Upper lobe of right lung (tissue), 1 donor: ENCODE data around the gene ATE1. TPM values are rescaled to one million over a fixed set of nuclear protein-coding genes. Genes with fewer than 3 reads are reported as not detected.

Source experiments
- ATAC-seq: fragments of 200-7000 bp; cut with Tn5 transposase; one replicate; pipeline ENCODE4 v1.9.1; 2020; ENCODE audit warnings: mild to moderate bottlenecking, moderate library complexity
- DNase-seq: peaks from one replicate; pipeline ENCODE4 v3.0.0-alpha.2; 2020
- H3K27ac ChIP-seq: fragments of 200-600 bp; one replicate; pipeline ENCODE4 v1.8.0; 2022
- H3K27me3 ChIP-seq: fragments of 200-600 bp; one replicate; pipeline ENCODE4 v1.8.0; 2022; ENCODE audit warnings: mild to moderate bottlenecking
- H3K36me3 ChIP-seq: fragments of 200-600 bp; one replicate; pipeline ENCODE4 v1.8.0; 2022
- H3K4me1 ChIP-seq: fragments of 200-600 bp; one replicate; pipeline ENCODE4 v1.8.0; 2022
- H3K4me3 ChIP-seq: fragments of 200-600 bp; one replicate; pipeline ENCODE4 v1.8.0; 2022; ENCODE audit warnings: mild to moderate bottlenecking
- H3K9me3 ChIP-seq: fragments of 200-600 bp; one replicate; pipeline ENCODE4 v1.8.0; 2022
- intact Hi-C: fragments of 100-400 bp; cut with DNase I; formaldehyde crosslinking; loops from one replicate; pipeline ENCODE4 v1.11.0; 2022
- total RNA-seq: library from RNA; stranded (reverse); fragmentation: NEBNext Ultra II Directional; extraction: Animal tissue kit (Norgen Biotek cat#: 25700); gene quantifications from one replicate; pipeline ENCODE4 v1.2.1, GENCODE V29; 2021
- TF ChIP-seq, protein P1 (sequence below): fragments of 200-600 bp; IDR thresholded peaks from one replicate; pipeline ENCODE4 v1.8.0; 2022; ENCODE audit warnings: antibody characterized with exemption
- donor health status: DM: no; HTN: yes; CAD: no; lungs with severe emphysema.

Gene ATE1
- total RNA-seq, 1 donor from 2014 or later = 26.6 TPM

DNA sequence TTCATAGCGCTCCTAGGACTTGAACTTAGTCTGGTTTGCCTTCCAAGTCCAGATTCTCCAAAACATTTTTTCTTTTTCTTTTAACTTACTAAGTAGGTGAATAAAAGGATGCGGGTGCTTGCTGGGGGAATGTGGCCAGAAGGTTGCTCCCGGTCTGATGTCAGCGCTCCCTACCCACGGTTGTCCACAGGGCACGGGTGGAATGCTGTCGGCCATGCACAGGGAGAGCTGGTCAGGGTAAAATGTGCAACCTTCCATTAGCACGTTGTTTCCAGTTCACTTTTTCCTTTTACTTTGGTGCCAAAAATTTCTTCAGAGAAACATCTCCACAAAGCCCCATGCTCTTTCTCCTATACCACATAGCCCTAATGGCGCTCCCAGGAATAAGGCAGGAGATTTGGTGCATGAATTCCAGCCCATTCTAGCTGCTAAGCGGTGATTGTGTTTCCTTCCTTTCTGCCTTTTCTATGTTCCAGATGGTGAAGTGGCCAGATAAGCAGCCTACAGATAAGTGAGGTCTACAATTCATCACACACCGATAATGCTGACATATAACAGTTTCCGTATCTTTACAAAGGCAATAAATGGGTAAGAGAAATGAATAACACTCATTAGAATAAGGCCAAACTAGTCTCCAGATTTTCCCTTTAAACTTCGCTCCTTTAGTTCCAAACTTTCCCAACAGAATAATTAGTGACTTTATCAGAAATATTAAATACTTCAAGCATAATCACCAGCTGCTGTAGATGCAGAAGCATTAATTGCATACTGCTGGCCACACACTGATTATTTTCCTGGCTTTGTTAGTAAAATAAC lies 191.3 kb downstream of the ATE1 start:
- DNase-seq = no peak
- no peak overlapping the region for H3K4me3 ChIP-seq
- ATAC-seq = no peak
- intact Hi-C loops = loop anchor here (10.0 kb wide), 1 partner anchor 802 kb away; no protein-coding TSS in a partner anchor
- peaks cover 7% of the 10 kb centered on the region for H3K27me3 ChIP-seq
- H3K4me1 ChIP-seq = no peaks in the 10 kb centered on the region
- TF ChIP-seq, protein P1, sequence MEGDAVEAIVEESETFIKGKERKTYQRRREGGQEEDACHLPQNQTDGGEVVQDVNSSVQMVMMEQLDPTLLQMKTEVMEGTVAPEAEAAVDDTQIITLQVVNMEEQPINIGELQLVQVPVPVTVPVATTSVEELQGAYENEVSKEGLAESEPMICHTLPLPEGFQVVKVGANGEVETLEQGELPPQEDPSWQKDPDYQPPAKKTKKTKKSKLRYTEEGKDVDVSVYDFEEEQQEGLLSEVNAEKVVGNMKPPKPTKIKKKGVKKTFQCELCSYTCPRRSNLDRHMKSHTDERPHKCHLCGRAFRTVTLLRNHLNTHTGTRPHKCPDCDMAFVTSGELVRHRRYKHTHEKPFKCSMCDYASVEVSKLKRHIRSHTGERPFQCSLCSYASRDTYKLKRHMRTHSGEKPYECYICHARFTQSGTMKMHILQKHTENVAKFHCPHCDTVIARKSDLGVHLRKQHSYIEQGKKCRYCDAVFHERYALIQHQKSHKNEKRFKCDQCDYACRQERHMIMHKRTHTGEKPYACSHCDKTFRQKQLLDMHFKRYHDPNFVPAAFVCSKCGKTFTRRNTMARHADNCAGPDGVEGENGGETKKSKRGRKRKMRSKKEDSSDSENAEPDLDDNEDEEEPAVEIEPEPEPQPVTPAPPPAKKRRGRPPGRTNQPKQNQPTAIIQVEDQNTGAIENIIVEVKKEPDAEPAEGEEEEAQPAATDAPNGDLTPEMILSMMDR = no peak
- H3K9me3 ChIP-seq = no peaks in the 10 kb centered on the region
- H3K36me3 ChIP-seq = no peaks in the 10 kb centered on the region
- no peak overlapping the region for H3K27ac ChIP-seq

DNA sequence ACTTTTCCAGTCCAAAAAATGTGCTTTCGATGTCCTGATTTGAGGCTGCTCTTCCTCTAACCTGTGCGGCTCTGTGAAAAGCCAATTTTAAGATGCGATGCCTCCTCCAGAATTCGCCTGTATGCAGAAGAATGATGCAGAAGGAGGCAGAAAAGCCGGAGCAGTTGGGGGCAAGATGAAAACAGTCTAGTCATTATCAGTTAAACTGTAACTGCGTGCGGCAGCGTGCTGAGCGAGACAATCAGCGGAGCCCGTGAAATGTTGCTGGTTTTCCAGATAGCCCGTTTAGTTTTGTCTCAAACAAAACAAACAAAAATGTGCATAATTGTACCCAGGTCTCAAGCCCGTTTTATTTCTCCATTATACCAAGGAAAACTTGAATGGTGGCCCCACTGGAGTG lies 192.6 kb downstream of the ATE1 start:
- Histone ChIP-seq H3K9me3 (no peaks in the 10 kb centered on the region), H3K36me3 (no peaks in the 10 kb centered on the region)
- intact Hi-C loops = loop anchor here (10.0 kb wide), 1 partner anchor 800 kb away; no protein-coding TSS in a partner anchor

DNA sequence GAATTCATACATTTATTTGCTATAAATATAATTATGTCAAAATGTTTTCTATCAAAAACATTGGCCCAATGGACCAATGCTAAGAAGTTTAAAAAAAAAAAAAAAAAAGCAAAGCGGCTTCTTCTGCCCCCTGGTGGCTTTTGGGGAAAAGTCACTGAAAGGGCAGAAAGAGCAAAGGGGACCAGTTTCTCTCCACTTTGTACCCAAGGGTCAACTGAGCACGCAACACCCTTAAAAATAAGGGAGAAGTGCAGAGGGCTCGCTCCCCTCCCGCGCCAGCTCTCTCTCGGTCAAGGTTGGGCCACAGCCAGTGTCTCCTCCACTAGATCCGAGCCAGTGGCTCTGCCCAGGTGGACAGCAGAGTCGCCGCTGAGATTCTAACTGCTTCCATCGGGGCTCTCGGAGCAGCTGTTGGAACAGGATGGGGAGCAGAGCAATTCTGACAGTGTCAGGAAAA lies 193.2 kb downstream of the ATE1 start:
- ATAC-seq (peak; percentile 29), DNase-seq (no peak)
- intact Hi-C loops = loop anchor here (10.0 kb wide), 1 partner anchor 800 kb away; no protein-coding TSS in a partner anchor
- no peak overlapping the region for H3K27ac ChIP-seq
- no peaks in the 10 kb centered on the region for H3K9me3 ChIP-seq
- no peaks in the 10 kb centered on the region for H3K4me1 ChIP-seq
- no peaks in the 10 kb centered on the region for H3K36me3 ChIP-seq
- H3K4me3 ChIP-seq = no peak overlapping the region
- TF ChIP-seq, protein P1 = peak; percentile 72
- H3K27me3 ChIP-seq = peaks cover 7% of the 10 kb centered on the region

More for the DNA sequence above, 192.6 kb downstream of the ATE1 start:
- DNase-seq = no peak
- H3K27ac ChIP-seq = no peak overlapping the region
- no peak overlapping the region for H3K4me3 ChIP-seq
- TF ChIP-seq, protein P1 = no peak
- ATAC-seq = no peak
- H3K27me3 ChIP-seq = peaks cover 7% of the 10 kb centered on the region
- no peaks in the 10 kb centered on the region for H3K4me1 ChIP-seq

DNA sequence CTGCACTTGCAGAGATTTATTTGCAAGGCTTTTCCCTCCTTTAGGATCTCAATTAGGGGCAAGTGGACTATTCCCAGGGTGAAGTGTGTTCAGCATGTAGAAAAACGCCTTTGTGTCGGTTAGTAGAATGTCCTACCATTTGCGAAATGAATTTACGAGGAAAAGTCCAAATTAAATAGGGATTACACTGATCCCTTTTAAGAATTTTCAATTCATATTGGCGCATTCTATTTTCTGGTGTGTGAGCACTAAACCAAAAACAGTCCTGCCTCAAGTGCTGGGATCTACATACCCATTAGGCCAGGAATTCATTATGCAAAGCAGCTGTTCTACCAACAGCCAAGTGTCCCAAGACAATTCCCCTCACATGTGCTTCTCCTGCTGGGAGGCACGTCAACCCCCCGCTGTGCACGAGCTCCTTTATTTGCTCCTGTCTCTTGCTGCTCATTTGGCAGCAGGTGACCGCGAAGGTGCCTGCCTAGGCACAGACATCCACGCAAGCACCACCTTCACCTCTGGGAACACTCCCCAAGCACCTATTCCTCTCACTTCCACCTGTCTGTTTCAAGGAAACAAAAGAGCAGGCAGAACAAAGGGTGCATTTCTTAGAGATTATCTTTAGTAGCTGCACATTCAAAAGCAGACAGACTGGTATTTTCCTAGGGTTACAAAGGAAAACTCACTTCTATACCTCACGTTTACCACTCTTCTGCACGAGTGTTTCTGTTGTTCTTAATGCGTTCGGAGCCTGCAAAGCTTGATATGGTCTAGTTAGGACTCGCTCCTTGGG lies 195.0 kb downstream of the ATE1 start:
- Histone ChIP-seq H3K27me3 (peaks cover 7% of the 10 kb centered on the region), H3K9me3 (no peaks in the 10 kb centered on the region), H3K4me3 (no peak overlapping the region), H3K27ac (no peak overlapping the region), H3K36me3 (no peaks in the 10 kb centered on the region), H3K4me1 (no peaks in the 10 kb centered on the region)
- intact Hi-C loops = loop anchor here (10.0 kb wide), 1 partner anchor 798 kb away; no protein-coding TSS in a partner anchor
- DNase-seq (no peak), ATAC-seq (no peak)
- TF ChIP-seq, protein P1 = no peak

DNA sequence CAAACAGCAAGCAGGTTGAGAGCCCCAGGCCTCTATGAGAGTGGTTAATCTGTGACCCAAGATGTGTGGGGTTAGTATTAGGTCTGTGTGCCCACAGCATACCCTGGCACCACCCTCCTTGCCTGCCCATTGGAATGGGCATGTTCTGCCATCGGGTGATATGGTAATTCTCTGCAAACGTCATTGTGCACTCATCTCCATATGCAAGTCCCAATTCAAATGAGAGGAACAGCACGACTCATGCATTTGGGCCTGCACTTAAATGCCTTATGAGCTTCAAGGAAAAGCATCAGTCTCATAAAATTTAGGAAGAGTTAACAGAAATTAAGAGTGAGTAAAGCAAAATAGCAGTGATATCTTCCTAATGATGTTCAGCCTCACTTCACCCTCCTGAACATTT lies 195.7 kb downstream of the ATE1 start:
- Histone ChIP-seq H3K4me3 (no peak overlapping the region), H3K27ac (no peak overlapping the region), H3K36me3 (no peaks in the 10 kb centered on the region), H3K27me3 (peaks cover 7% of the 10 kb centered on the region), H3K9me3 (no peaks in the 10 kb centered on the region), H3K4me1 (no peaks in the 10 kb centered on the region)
- TF ChIP-seq, protein P1 = no peak
- intact Hi-C loops = loop anchor here (10.0 kb wide), 1 partner anchor 797 kb away; no protein-coding TSS in a partner anchor
- DNase-seq (no peak), ATAC-seq (no peak)
